Inflammatory macrophage treated with lipopolysaccharide for 1 hour (primary cell): Measurements from ENCODE around the gene WDR93.
"Not testable (repeated sequence)": the region's sequence is repeated elsewhere in the genome, so short reads cannot be mapped to it uniquely, and the experiment has no call there.

Experiments used
- DNase-seq, 2 donors: peaks; one replicate each; pipeline ENCODE4 v3.0.0-alpha.2; 2020 to 2022

The WDR93 gene

GRCh38 chr15:89686522-89686921, 4.1 kb upstream of the WDR93 start:
- DNase-seq, result no peak

- DNase-seq, result not testable (repeated sequence)
Observed at GRCh38 chr15:89689930-89690275, 708 bp upstream of the WDR93 start.

GRCh38 chr15:89693091-89693490, 2.5 kb downstream of the WDR93 start:
- no peak for DNase-seq

GRCh38 chr15:89693696-89694095, 3.1 kb downstream of the WDR93 start:
- DNase-seq, result no peak

- DNase-seq, result no peak
Observed at GRCh38 chr15:89695198-89695597, 4.6 kb downstream of the WDR93 start.

GRCh38 chr15:89704411-89704810, 13.8 kb downstream of the WDR93 start:
- DNase-seq, result no peak

GRCh38 chr15:89707577-89707976, 17.0 kb downstream of the WDR93 start:
- DNase-seq, result no peak

- peak; percentile 50 to 67 for DNase-seq
Observed at GRCh38 chr15:89714775-89715174, 24.2 kb downstream of the WDR93 start.

- DNase-seq, result no peak
Observed at GRCh38 chr15:89723031-89723430, 32.4 kb downstream of the WDR93 start.

GRCh38 chr15:89724621-89725020, 34.0 kb downstream of the WDR93 start:
- DNase-seq, result no peak

GRCh38 chr15:89725064-89725463, 34.5 kb downstream of the WDR93 start:
- DNase-seq, result no peak

GRCh38 chr15:89728254-89728653, 37.6 kb downstream of the WDR93 start:
- DNase-seq, result no peak

GRCh38 chr15:89731275-89731674, 40.7 kb downstream of the WDR93 start:
- no peak for DNase-seq

- DNase-seq, result no peak
Observed at GRCh38 chr15:89732451-89733172, 42.0 kb downstream of the WDR93 start.

- DNase-seq, result no peak
Observed at GRCh38 chr15:89735773-89736172, 45.2 kb downstream of the WDR93 start.

- peak; percentile 31 to 91 for DNase-seq
Observed at GRCh38 chr15:89740137-89740536, 49.5 kb downstream of the WDR93 start.

- no peak for DNase-seq
Observed at GRCh38 chr15:89743011-89743410, 52.4 kb downstream of the WDR93 start.

- DNase-seq, result no peak
Observed at GRCh38 chr15:89743594-89743993, 53.0 kb downstream of the WDR93 start.

- no peak for DNase-seq
Observed at GRCh38 chr15:89745131-89745530, 54.5 kb downstream of the WDR93 start.

- DNase-seq, result no peak
Observed at GRCh38 chr15:89745768-89746167, 55.2 kb downstream of the WDR93 start.

- DNase-seq, result no peak
Observed at GRCh38 chr15:89746386-89746780, 55.8 kb downstream of the WDR93 start.

- DNase-seq, result no peak
Observed at GRCh38 chr15:89747708-89748682, 57.4 kb downstream of the WDR93 start.

GRCh38 chr15:89749054-89749453, 58.4 kb downstream of the WDR93 start:
- DNase-seq, result no peak

GRCh38 chr15:89749526-89749925, 58.9 kb downstream of the WDR93 start:
- DNase-seq, result no peak
